Trophoblast cell (in vitro differentiated cells and primary cell): ENCODE data around the gene EFNA5.

ENCODE experiments used
- DNase-seq, 2 donors: peaks; one replicate each; pipeline ENCODE4 v3.0.0-alpha.2; 2016
- H2AFZ ChIP-seq: 2 replicates; pipeline ENCODE4 v1.6.1; 2013; ENCODE audit warnings: low read length, moderate library complexity, mild to moderate bottlenecking; ENCODE audit not compliant: insufficient read depth, poor library complexity
- H2AK5ac ChIP-seq: 2 replicates; pipeline ENCODE4 v1.6.1; 2013; ENCODE audit warnings: mild to moderate bottlenecking, low read length
- H2BK120ac ChIP-seq: 2 replicates; pipeline ENCODE4 v1.6.1; 2013; ENCODE audit warnings: low read length, mild to moderate bottlenecking, moderate library complexity; ENCODE audit not compliant: insufficient read depth, poor library complexity
- H2BK12ac ChIP-seq: 2 replicates; pipeline ENCODE4 v1.6.1; 2013; ENCODE audit warnings: mild to moderate bottlenecking, low read length, moderate library complexity
- H2BK5ac ChIP-seq: 2 replicates; pipeline ENCODE4 v1.6.1; 2013; ENCODE audit warnings: low read length, low read depth, moderate library complexity, mild to moderate bottlenecking; ENCODE audit not compliant: poor library complexity
- H3K14ac ChIP-seq: 2 replicates; pipeline ENCODE4 v1.6.1; 2013; ENCODE audit warnings: mild to moderate bottlenecking, low read length
- H3K18ac ChIP-seq: 2 replicates; pipeline ENCODE4 v1.6.1; 2013; ENCODE audit warnings: mild to moderate bottlenecking, low read length
- H3K23ac ChIP-seq: 2 replicates; pipeline ENCODE4 v1.6.1; 2013; ENCODE audit warnings: low read length
- H3K27ac ChIP-seq: 2 replicates; pipeline ENCODE4 v1.5.1; 2013; ENCODE audit warnings: low read depth, mild to moderate bottlenecking, inconsistent platforms, low read length, moderate library complexity
- H3K27me3 ChIP-seq: 2 replicates; pipeline ENCODE4 v1.6.1; 2013; ENCODE audit warnings: inconsistent platforms, mild to moderate bottlenecking, low read length, moderate library complexity; ENCODE audit not compliant: insufficient read depth
- H3K36me3 ChIP-seq, 2 experiments: 1 replicate in 1 of 2; 2 replicates in 1 of 2; pipeline ENCODE4 v1.6.1; 2013; ENCODE audit warnings: low read length in 2 of 2, mild to moderate bottlenecking in 2 of 2, moderate library complexity in 1 of 2; ENCODE audit not compliant: insufficient read depth in 2 of 2, control insufficient read depth in 1 of 2
- H3K4ac ChIP-seq: 2 replicates; pipeline ENCODE4 v1.6.1; 2013; ENCODE audit warnings: low read depth, mild to moderate bottlenecking, low read length, moderate library complexity
- H3K4me1 ChIP-seq, 2 experiments: 1 replicate in 1 of 2; 2 replicates in 1 of 2; pipeline ENCODE4 v1.6.1; 2013; ENCODE audit warnings: low read length in 2 of 2, mild to moderate bottlenecking in 2 of 2, moderate library complexity in 1 of 2; ENCODE audit not compliant: insufficient read depth in 2 of 2, control insufficient read depth in 1 of 2
- H3K4me2 ChIP-seq: 2 replicates; pipeline ENCODE4 v1.6.1; 2013; ENCODE audit warnings: inconsistent platforms, mild to moderate bottlenecking, low read length, moderate library complexity
- H3K4me3 ChIP-seq: 2 replicates; pipeline ENCODE4 v1.5.1; 2013; ENCODE audit warnings: mild to moderate bottlenecking, low read depth, low read length, inconsistent platforms
- H3K79me1 ChIP-seq: one replicate; pipeline ENCODE4 v1.6.1; 2013; ENCODE audit warnings: low read length
- H3K79me2 ChIP-seq: 2 replicates; pipeline ENCODE4 v1.6.1; 2013; ENCODE audit warnings: low read length, mild to moderate bottlenecking; ENCODE audit not compliant: control insufficient read depth, insufficient read depth, poor library complexity
- H3K9ac ChIP-seq: 2 replicates; pipeline ENCODE4 v1.6.1; 2013; ENCODE audit warnings: mild to moderate bottlenecking, low read length
- H3K9me3 ChIP-seq: 2 replicates; pipeline ENCODE4 v1.6.1; 2013; ENCODE audit warnings: low read depth, mild to moderate bottlenecking, control low read depth, inconsistent platforms, low read length; ENCODE audit not compliant: insufficient read depth
- H4K12ac ChIP-seq: 2 replicates; pipeline ENCODE4 v1.6.1; 2013; ENCODE audit warnings: low read depth, mild to moderate bottlenecking, low read length, moderate library complexity
- H4K8ac ChIP-seq: 2 replicates; pipeline ENCODE4 v1.6.1; 2013; ENCODE audit warnings: low read depth, mild to moderate bottlenecking, low read length, moderate library complexity
- H4K91ac ChIP-seq: one replicate; pipeline ENCODE4 v1.6.1; 2013; ENCODE audit warnings: low read depth, mild to moderate bottlenecking, low read length, moderate library complexity
- WGBS: extraction: QIAGEN DNeasy Blood & Tissue Kit; methylation state at CpG from one replicate; pipeline ENCODE4 v1.1.7; 2013; ENCODE audit warnings: missing lambda C conversion rate; ENCODE audit not compliant: insufficient read length, insufficient coverage; ENCODE audit errors: extremely low coverage; 5-methylcytosine and 5-hydroxymethylcytosine counted together

EFNA5 gene

DNA sequence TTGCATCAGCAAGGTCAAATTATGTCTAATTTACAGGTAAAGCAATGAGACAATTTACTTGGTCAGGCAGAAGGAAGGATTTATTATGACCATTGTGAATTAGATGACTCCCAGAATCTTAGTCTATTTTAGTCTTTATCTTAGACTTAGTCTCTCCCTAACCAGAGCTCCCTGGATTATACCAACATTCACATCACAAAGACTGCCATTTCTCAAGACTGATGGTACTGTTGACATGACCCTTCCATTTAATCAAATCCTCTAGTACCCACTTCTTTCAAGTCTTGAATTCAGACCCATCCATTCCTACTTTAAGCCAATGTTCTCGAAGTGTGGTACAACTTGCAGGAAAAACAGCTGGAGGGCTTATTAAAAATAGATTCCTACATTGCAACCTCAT, 257.0 kb downstream of the EFNA5 start:
- no peak overlapping the region for H3K4ac ChIP-seq
- no peak overlapping the region for H2AFZ ChIP-seq
- no peaks in the 10 kb centered on the region for H3K79me2 ChIP-seq
- no peak overlapping the region for H4K91ac ChIP-seq
- H3K9ac ChIP-seq: no peak overlapping the region
- no CpG with 5 or more reads among the region's 1 CpG for WGBS
- no peaks in the 10 kb centered on the region for H3K36me3 ChIP-seq
- no peak overlapping the region for H3K18ac ChIP-seq
- no peak overlapping the region for H2BK5ac ChIP-seq
- H3K4me3 ChIP-seq: no peak overlapping the region
- H4K8ac ChIP-seq: no peak overlapping the region
- H3K27me3 ChIP-seq: no peaks in the 10 kb centered on the region
- no peak overlapping the region for H4K12ac ChIP-seq
- H3K4me2 ChIP-seq: no peak overlapping the region
- H2AK5ac ChIP-seq: no peak overlapping the region
- H3K27ac ChIP-seq: no peak overlapping the region
- no peak overlapping the region for H2BK120ac ChIP-seq
- H3K9me3 ChIP-seq: no peaks in the 10 kb centered on the region
- no peak overlapping the region for H3K23ac ChIP-seq
- no peak overlapping the region for H3K14ac ChIP-seq
- no peak for DNase-seq
- no peak overlapping the region for H2BK12ac ChIP-seq
- no peaks in the 10 kb centered on the region for H3K4me1 ChIP-seq
- H3K79me1 ChIP-seq: no peaks in the 10 kb centered on the region

- H3K79me2 ChIP-seq: no peaks in the 10 kb centered on the region
- H2BK12ac ChIP-seq: no peak overlapping the region
- no peak overlapping the region for H3K4ac ChIP-seq
- no peak overlapping the region for H4K12ac ChIP-seq
- DNase-seq: no peak
- no peak overlapping the region for H3K9ac ChIP-seq
- WGBS: no CpG with 5 or more reads among the region's 2 CpGs
- H3K18ac ChIP-seq: no peak overlapping the region
- no peak overlapping the region for H2BK5ac ChIP-seq
- H3K27me3 ChIP-seq: no peaks in the 10 kb centered on the region
- H3K27ac ChIP-seq: no peak overlapping the region
- H4K8ac ChIP-seq: no peak overlapping the region
- H3K4me3 ChIP-seq: no peak overlapping the region
- no peaks in the 10 kb centered on the region for H3K36me3 ChIP-seq
- peaks cover 0 to 2% of the 10 kb centered on the region in 2 experiments for H3K4me1 ChIP-seq
- H3K79me1 ChIP-seq: no peaks in the 10 kb centered on the region
- H3K23ac ChIP-seq: no peak overlapping the region
- H2BK120ac ChIP-seq: no peak overlapping the region
- H3K4me2 ChIP-seq: no peak overlapping the region
- no peak overlapping the region for H2AK5ac ChIP-seq
- no peak overlapping the region for H2AFZ ChIP-seq
- H3K9me3 ChIP-seq: no peaks in the 10 kb centered on the region
- H3K14ac ChIP-seq: no peak overlapping the region
- no peak overlapping the region for H4K91ac ChIP-seq
Observed at GRCh38 chr5:107408564-107408963, 262.2 kb downstream of the EFNA5 start.

- no peak overlapping the region for H4K8ac ChIP-seq
- no peaks in the 10 kb centered on the region for H3K79me2 ChIP-seq
- H3K18ac ChIP-seq: no peak overlapping the region
Observed at GRCh38 chr5:107407713-107408298, 262.9 kb downstream of the EFNA5 start.

GRCh38 chr5:107404595-107405374, 266.0 kb downstream of the EFNA5 start:
- Histone ChIP-seq H3K9me3 (no peaks in the 10 kb centered on the region), H3K27ac (no peak overlapping the region), H2AK5ac (no peak overlapping the region), H3K79me2 (no peaks in the 10 kb centered on the region), H2BK120ac (no peak overlapping the region), H3K79me1 (no peaks in the 10 kb centered on the region), H3K18ac (no peak overlapping the region), H3K9ac (no peak overlapping the region), H3K4me2 (no peak overlapping the region), H2BK5ac (no peak overlapping the region), H2AFZ (no peak overlapping the region), H4K12ac (no peak overlapping the region), H3K23ac (no peak overlapping the region), H3K4me1 (peaks cover 0 to 2% of the 10 kb centered on the region in 2 experiments), H3K14ac (no peak overlapping the region), H3K36me3 (no peaks in the 10 kb centered on the region), H4K8ac (no peak overlapping the region), H4K91ac (no peak overlapping the region), H3K4ac (no peak overlapping the region), H2BK12ac (no peak overlapping the region), H3K4me3 (no peak overlapping the region), H3K27me3 (no peaks in the 10 kb centered on the region)
- no CpG with 5 or more reads among the region's 10 CpGs for WGBS
- DNase-seq: no peak

More at GRCh38 chr5:107407713-107408298, 262.9 kb downstream of the EFNA5 start:
- Histone ChIP-seq H2AFZ (no peak overlapping the region), H3K23ac (no peak overlapping the region), H2BK120ac (no peak overlapping the region), H3K4me2 (no peak overlapping the region), H3K9ac (no peak overlapping the region), H3K27me3 (no peaks in the 10 kb centered on the region), H4K12ac (no peak overlapping the region), H3K9me3 (no peaks in the 10 kb centered on the region), H3K4me3 (no peak overlapping the region), H2AK5ac (no peak overlapping the region), H3K79me1 (no peaks in the 10 kb centered on the region), H3K27ac (no peak overlapping the region), H3K4me1 (peaks cover 0 to 2% of the 10 kb centered on the region in 2 experiments), H3K14ac (no peak overlapping the region), H4K91ac (no peak overlapping the region), H2BK12ac (no peak overlapping the region), H3K4ac (no peak overlapping the region), H3K36me3 (no peaks in the 10 kb centered on the region), H2BK5ac (no peak overlapping the region)
- no peak for DNase-seq
- WGBS: no CpG with 5 or more reads among the region's 3 CpGs
